COLO668 (cell line): ENCODE data around the gene MICALL2.

Source experiments
- DNase-seq: peaks from one replicate; lab custom pipeline; 2025; ENCODE audit not compliant: unreplicated experiment; lab: John Stamatoyannopoulos, UW

Gene MICALL2

DNA sequence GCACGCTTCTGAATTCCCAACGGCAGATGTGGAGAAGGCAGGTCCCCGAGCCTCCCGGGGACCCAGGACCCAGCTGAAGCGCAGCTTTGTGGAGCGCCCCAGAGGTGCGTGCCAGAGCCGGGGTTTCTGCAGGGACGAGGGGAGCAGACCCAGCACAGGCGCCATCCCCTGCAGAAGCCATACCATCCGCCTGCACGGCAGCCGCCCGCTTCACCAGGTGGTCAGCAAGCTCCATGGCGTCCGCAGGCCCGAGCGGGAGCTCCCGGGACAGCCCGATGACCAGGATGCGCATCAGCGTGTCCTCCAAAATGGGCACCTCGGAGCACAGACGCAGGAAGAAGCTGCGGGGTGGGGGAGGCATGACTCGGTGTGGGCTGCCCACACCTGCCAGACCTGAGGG is 34.3 kb upstream of the MICALL2 start:
- DNase-seq, result no peak

DNA sequence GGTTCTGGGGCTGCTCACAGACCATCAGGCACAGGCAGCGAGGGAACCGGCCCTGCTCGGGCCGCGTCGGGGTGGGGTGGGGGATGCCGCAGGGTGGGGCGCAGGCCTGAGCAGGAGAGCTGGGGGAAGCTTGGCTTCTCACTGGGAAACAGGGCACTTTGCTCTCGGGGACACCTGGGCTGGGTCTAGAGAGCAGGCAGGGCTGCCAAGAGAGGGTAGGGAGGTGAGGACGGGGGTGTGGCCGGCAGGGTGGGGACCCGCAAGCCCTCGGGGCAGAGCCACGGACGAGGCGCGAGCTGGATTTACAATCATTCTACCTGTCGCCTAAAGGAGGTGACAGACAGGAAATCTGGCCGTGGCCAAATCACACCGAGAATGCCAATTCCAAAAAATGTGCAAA is 33.9 kb upstream of the MICALL2 start:
- DNase-seq, result no peak

DNA sequence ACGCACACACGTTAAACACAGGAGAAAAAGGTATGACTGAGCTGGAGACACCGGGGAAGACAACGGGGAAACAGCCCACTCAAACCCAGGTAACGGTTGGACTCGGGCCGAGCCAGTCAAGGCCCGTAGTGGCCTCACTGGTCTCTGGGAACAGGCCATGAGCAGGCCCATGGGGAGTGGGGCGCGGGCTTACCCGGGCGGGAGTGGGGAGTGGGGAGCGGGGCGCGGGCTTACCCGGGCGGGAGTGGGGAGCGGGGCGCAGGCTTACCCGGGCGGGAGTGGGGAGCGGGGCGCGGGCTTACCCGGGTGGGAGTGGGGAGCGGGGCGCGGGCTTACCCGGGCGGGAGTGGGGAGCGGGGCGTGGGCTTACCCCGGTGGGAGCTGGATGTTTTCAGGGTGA is 33.4 kb upstream of the MICALL2 start:
- no peak for DNase-seq

DNA sequence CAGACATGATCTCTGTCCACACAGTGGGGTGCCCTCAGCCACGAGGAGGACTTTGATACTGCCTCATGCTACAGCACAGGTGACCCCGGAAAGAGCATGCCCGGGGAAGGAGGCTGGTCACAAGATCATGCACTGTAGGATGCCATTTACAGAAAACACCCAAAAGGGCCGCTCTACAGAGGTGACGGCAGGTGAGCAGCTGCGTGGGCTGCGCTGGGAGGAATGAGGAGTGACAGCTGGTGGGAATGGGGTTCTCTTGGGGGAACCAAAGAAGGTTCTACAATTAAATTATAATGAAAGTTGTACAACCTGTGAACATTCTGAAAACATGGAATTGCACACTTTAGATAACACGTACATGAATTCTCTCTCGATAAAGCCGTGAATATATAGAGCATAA is 33.0 kb upstream of the MICALL2 start:
- no peak for DNase-seq

DNA sequence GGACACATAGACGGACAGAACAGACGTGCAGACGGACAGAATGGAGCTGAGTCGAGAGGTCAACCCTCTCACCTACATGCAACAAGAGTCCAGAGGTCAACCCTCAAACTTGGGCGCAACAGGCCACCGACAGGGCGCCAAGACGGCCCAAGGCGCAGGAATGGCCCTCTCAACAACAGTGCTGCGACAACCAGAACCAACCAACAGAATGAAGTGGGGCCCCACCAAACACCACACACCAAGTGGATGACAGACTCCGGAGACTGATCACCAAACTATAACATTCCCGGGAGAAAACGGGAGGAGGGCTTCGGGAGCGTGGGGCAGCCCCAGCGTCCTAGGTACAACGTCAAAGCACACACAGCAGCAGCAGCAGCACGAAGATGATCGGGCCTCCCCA is 31.6 kb upstream of the MICALL2 start:
- DNase-seq, result no peak

DNA sequence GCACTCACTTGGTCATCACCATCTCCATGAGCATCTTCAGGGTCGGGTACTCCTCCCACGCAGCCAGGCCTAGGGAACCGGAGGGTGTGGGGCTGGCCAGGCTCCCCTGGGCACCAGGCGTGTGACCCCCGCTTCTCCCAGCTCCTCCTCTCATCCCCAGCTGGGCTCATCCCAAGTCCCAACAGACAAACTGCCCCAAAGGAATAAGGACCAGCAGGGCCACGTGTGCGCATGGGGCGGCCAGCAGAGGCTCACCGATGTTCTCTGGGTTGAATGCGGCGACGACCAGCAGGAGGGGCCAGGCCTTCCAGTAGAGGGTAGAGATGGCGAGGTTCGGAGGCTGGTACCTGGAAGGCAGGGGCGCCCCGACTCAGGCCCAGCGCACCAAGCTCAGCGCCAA is 30.1 kb upstream of the MICALL2 start:
- no peak for DNase-seq

DNA sequence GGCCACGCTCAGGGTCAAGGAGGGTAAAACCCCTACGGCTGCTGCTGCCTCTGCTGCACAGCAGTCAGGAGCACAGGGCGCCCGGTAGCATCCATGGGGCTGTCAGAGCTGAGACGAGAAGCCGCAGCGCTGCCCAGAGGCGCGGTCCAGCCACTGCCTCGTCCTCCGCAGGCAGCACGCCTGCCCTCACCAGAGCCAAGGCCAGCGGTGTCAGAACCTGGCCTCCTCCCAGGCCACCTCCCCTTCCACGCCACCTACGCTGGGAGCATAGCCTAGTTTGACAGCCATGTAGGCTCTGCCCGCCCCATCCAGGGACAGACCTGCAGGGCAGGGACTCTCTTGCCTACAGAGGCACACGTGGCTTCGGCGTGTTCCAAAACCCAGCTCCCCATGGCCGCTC is 28.7 kb upstream of the MICALL2 start:
- no peak for DNase-seq

DNA sequence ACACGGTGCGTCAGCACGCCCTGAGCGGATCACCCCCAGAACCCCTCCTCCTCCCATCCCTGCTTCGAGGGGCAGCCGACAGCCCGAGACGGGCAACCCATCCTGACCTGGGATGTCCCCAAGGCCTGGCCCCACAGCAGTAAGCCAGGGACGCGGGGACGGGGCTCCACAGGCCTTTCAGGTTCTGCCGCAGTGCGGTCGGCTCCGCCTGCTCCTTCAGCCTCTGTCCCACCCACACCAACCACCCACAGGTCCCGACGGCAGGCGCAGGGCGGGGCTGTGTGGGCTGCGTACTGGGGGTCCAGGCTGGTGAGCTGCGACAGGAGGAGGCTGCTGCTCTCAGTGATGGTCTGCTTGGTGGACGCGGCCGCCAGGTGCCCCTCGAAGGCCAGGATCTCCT is 28.2 kb upstream of the MICALL2 start:
- no peak for DNase-seq

DNA sequence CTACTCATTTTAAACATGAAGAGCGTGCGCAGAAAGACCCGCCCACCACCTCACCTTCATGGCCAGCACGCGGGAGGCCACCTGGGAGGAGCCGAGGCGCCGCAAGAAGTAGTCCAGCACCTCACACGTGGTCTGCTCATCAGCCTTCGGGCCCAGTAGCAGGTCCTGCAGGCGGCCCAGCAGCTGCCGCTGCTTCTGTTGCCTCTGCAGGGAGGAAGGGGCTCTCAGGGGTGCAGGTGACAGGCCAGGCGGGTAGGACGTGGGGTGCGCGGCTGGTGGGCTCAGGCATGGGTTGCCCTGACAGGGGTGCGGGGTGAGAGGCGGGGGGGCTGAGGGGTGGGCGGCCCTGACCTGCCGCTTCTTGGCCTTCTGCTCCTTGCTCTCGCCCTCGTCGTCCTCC is 27.3 kb upstream of the MICALL2 start:
- DNase-seq, result no peak

DNA sequence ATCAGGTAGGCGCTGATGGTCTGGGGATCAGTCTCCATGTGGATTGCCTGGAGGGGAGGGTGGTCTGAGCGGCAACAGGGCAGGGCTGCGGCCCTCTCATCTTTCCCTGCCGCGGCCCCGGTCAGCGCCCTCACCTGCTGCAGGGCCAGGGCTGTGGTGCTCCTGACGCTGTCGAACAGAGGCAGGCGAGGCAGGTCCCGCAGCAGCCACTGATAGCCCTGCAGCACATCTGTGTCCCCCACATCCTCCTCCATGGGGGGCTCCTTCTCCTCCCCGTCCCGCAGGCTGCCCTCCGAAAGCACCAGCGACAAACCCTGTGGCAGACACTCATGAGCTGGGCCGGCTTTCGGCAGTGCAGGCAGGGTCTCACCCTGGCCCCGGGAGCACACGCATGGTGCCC is 25.9 kb upstream of the MICALL2 start:
- no peak for DNase-seq

DNA sequence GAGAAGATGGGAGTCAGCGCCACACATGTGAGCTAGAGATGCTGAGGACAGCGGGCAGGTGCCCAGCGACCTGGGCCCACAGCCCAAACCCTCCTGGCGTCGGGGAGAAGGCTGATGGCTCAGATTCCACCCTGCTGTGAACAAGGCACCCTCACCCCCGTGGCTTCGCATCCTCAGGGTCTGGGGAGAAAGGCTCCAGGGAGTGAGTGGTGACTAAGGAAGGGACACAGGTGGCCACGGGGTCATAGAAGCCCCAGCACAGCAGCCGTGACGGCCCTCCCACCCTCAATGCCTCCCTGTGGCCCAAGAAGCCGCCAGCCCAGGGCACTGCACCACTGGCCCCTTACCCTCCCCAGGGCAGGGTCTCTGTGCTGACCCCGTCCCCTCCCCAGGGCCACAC is 25.3 kb upstream of the MICALL2 start:
- DNase-seq, result no peak

DNA sequence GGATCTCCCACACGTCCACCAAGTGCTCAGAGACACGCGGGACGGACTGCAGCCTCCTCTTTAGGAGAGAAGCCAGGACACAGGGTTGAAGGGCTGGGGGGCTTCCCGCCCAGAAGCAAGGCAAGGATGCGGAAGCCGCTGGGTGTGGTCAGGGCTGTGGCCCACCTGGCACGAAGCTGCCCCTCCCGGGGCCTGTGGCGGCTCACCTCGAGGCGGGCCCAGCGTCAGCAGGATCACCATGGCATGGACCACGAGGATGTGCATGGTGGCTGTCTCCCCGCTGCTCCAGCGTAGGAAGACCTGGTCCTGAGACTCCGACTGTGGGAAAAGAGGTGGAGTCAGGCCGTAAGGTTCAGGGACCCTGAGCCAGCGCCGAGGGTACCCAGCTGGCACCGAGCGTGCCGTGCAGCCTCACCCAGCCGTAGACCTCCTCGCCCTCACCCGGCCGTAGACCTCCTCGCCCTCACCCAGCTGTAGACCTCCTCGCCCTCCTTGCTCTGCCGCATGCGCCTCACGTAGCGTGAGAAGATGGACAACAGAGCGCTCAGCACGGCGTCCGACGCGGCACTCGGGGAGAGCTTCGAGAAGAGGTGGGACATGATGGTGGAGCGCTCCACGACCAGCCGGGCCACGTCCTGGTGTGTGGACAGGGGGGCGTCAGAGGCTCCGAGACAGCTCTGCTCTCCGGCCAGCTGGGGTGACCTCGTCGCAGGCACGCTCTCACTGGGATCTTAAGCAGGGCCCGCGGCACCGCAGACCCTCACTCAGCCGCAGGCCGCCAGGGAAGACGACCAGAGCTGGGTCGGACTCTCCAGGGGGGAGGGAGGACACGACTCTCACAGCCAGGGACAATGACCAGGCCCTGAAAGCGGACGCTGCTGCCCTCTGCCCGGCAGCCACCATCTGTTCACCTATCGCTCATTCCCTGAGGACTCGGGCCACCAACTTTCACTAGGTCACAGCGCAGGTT is 24.6 kb upstream of the MICALL2 start:
- DNase-seq, result no peak

DNA sequence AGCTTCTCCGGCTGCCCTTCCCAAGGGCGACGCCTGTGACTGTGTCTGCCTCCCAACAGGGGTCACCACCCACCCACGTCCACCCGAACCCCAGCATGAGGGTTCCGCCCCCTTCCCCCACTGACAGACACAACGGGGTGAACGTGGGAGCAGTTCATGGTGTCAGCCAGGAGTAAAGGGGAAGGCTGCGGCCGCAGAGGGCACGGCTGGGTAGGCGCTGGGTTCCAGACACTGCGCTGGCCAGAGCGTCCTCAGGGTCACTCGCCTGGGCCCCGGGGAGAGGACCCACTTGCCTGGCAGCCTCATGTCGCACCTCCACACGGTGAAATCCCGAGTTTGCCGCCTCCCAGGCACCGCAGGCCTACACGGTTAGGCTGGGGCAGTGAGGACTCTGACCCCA is 23.8 kb upstream of the MICALL2 start:
- DNase-seq, result no peak

DNA sequence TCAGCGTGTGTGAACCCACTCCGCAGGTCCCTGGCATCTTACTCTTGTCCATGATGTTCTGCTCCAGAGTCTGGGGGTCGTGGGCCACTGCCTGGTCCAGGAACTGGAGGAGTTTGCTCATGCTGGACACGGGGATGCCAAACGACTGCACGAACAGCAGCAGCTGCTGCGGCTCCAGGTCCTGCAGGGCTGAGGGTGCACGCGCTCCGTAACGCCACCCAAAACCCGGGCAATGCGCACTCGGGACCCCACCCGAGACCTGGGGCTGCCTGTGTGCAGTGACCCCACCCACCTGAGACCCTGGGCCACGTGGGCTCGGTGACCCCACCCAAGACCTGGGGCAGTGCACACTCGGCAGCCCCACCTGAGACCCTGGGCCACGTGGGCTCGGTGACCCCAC is 22.0 kb upstream of the MICALL2 start:
- no peak for DNase-seq

DNA sequence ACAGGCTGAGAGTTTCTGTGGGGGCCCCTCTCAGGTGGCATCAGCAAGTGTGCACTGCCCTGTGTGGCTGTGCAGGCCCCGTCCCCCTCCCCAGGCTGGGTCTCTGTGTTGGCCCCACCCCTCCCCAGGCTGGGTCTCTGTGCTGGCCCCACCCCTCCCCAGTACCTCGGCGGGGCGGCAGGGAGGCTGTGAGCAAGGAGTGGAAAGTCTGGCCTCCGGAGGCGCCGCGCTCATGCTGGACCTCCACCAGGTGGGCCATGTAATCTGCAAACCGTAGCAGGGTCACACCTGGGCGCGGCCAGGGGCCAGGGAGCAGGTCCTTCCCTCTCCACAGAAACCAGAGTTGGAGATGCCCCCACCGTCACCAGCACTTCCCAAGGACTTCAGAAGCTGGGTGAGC is 21.4 kb upstream of the MICALL2 start:
- no peak for DNase-seq

DNA sequence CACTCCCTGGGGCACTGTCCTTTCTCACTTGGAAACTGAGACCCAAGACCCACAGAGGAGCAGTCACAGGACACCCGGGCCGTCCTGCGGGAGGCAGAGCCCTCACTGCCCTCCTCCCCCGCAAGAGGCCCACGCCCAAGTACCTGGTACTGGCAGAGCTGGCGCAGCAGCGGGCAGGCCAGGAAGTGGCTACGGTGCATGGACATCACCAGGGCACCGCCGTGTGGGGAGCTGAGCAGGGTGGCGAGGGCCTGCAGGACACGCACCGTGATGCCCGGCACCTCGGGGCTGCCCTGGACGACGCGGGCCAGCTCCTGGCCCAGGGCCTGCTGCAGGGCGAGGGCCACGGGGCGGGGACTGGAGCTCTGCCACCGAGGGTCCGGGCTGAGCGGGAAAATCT is 20.0 kb upstream of the MICALL2 start:
- DNase-seq, result no peak

DNA sequence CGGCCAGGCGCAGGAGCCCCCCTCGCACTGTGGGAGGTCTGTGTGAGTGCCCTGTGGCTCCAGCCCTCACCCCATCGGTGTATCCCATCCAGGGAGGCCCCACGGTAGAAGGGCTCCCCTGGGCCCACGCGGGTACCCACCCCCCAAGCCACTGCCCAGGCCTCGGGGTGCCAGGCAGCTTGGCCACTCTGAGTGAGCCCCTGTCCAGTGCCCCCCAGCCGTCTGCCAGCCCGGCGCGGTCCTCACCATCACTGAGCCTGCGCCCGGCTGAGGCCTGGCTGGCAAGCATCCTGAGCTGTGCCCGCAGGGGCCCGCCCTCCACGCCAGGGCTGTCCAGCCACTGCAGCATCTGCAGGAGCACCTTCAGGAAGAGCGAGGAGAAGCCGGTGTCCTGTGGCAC is 19.2 kb upstream of the MICALL2 start:
- DNase-seq, result no peak

DNA sequence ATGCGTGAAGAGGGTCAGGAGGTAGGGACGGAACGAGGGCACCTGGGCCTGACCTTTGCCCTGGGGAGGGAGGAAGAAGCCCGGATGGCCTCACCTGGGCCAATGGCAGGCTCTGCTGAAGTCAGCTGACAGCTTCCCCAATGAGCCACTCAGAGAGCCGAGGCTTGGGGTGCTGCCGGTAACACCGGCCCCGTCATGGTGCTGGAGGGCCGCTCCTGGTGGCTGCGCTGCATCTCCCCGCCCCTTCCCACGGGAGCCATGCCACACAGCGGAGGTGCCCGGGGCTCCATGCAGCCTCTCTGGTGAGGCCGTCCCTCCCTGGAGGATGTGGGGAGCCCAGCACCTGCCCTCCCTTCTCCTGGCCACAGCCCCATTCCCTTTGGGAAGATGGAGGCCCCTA is 17.6 kb upstream of the MICALL2 start:
- no peak for DNase-seq

DNA sequence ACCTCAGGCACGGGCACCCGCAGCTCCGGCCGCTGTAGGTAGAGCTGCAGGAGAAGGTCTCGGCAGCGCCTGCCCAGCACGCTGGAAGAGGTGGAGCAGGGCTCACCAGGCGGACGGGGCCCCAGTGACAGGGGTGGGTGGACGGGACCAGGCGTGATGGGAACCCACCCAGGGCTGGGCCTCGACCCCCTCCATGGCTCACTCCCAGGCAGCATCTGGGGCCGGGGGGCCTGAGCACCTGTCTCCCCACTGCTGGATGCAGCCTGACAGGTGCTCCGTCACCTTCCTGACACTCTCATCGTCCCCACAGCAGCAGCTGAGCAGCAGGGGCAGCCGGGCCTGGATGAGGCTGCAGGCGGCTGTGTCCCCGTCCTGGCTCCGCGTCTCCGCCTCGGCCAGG is 16.7 kb upstream of the MICALL2 start:
- no peak for DNase-seq

DNA sequence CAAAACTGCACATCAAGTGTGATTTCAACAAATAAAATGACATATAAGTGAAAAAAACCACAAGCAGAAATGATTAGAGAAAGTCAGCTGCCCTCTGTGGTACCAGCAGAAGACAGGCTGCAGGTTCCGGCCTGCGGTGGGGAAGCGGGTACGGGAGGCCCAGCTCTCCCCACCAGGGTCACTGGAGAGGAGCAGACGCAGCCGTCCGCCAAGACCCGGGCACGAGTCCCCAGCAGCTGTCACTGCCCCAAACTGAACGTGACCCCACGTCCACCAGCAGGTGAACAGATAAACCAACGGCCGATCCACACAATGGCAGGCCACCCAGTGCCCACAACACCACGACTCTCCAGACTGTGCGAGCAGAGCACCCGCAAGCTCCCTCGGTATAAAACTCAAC is 16.1 kb upstream of the MICALL2 start:
- no peak for DNase-seq

DNA sequence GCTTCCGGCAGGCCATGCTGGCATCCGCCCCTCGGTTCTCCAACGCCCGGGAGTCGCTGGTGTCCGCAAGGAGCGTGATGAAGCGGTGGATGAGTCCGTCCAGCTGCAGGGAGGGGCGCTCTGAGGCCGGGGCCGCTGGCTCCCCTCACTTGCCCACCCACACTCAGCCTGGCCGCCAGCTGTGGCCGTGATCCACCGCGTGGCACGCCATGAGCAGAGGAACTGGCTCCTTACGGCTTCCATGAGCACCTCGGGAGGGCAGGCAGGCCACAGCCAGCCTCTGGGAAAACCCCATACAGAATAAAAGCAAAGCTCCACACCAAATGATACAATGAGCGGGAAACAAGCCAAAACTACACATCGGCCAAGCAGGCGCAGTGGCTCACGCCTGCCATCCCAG is 15.5 kb upstream of the MICALL2 start:
- DNase-seq, result no peak

DNA sequence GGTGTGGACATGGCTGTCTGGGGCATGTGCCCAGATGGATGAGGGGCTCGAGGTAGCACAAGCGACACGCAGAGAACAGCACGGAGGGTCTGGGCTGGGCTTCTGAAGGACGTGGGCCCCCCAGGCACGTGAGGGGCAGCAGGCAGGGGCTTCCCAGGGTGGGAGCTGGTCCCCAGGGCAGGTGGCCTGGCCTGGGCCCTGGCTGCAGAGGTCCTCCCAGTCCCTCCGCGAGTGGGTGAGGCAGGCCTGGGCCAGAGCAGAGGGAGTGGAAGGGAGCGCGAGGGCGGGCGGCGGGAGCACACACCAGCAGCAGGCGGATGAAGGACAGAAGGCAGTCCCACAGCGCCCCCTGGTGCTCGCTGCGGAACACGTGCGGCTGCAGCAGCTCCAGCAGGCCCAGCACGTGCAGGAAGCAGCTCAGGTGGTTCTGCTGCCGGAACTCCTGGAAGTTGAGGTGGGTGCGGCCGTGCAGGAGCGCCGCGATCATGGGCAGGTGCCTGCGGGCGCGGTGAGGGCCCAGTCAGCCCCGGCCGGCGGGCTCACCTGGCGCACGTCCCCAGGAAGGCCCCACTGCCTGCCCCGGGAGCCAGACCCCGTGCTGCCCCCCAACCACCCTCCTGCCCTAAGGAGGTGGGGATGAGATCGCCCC is 14.7 kb upstream of the MICALL2 start:
- DNase-seq, result peak; percentile 97

DNA sequence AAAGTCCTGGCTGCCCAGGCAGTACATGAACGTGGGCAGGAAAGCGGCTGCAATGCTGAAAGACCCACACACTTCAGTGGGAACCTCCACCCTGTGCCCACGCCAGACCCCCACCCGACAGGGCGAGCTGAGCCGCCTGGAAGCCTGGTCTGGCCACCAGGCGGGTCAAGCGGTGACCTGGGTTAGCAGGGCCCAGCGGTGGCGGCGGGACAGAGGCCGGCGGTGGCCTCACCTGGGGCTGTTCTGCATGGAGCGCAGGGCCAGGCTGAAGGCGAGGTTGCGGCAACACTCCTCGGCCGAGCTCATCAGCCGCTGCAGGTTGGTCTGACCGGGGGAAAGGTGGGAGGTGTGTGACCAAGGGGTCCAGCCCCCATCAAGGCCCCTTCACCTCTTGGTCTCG is 11.6 kb upstream of the MICALL2 start:
- no peak for DNase-seq
